HG03571 (cell line): ENCODE results near the gene TECTA.
"Not testable (repeated sequence)": the region's sequence is repeated elsewhere in the genome, so short reads cannot be mapped to it uniquely, and the experiment has no call there.

ENCODE experiments used
- ATAC-seq: cut with Tn5 transposase; IDR thresholded peaks from one replicate; pipeline ENCODE4 v1.9.1; 2021; ENCODE audit not compliant: unreplicated experiment

Gene TECTA

DNA sequence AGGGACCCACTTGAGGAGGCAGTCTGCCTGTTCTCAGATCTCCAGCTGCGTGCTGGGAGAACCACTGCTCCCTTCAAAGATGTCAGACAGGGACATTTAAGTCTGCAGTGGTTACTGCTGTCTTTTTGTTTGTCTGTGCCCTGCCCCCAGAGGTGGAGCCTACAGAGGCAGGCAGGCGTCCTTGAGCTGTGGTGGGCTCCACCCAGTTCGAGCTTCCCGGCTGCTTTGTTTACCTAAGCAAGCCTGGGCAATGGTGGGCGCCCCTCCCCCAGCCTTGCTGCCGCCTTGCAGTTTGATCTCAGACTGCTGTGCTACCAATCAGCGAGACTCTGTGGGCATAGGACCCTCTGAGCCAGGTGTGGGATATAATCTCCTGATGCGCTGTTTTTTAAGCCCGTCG, 76.6 kb downstream of the TECTA start:
- not testable (repeated sequence) for ATAC-seq

DNA sequence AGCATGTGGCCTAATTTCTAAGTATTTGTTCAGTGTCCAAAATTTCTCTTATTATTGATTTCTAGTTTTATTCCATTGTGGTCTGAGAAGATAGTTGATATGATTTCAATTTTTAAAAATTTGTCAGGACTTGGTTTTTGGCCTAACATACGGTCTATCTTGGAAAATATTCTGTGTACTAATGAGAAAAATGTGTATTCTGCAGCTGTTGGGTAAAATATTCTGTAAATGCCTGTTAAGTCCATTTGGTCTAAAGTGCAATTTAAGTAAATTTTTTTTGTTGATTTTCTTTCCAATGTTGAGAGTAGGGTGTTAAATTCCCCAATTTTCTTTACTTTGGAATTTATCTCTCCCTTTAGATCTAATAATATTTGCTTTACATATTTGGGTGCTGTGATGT, 78.3 kb downstream of the TECTA start:
- no peak for ATAC-seq

DNA sequence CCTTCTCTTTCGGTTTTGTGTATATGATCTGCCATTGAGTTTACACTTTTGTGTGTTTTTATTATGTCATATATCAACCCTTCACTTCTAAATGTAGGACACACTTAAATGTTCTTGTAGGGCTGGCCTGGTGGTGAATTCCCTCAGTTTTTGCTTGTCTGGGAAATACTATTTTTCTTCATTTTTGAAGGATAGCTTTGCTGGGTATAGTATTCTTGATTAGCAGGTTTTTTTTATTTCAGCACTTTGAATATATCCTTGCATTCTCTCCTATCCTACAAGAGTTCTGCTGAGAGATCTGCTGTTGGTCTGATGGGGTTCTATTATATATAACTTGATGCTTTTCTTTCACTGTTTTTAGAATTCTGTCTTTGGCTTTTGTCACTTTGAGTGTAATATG, 79.1 kb downstream of the TECTA start:
- ATAC-seq: no peak

DNA sequence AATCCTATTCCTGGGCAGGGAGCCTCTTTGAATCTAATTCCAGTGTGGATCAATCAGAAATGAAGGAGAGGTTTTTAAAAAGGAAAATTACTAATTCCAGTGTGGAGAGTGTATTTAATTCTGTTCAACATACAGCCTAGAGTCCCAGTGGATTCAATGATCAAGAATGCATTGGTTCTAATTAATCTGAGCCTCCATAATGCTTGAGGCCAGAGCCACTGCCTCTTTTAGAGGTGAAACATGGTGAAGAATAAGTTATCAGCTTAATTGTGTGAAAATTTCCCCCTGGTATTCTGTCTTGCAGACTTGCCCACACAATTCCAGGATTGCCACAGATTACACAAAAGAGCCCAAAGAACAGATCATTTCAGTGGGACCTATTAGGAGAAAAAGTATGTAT, 87.7 kb downstream of the TECTA start:
- ATAC-seq: no peak

DNA sequence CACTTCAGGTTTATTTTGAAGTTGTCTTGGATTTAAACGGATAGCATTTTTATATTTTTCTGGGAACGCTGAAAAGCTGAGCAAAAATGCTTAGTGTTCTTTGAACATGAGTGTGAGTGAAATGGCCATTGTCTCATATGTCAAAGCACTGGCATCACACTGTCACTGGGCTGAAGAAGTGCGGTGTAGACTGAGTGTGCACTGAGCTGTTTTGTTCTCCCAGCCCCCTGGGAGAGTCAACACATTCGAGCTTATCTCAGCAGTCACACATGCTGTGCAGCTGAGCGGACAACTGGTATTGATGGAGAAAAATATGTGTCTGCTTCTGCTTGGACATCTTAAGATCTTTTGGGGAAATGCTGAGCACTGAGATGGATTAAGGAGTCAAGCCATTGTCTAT, 90.8 kb downstream of the TECTA start:
- ATAC-seq: no peak

DNA sequence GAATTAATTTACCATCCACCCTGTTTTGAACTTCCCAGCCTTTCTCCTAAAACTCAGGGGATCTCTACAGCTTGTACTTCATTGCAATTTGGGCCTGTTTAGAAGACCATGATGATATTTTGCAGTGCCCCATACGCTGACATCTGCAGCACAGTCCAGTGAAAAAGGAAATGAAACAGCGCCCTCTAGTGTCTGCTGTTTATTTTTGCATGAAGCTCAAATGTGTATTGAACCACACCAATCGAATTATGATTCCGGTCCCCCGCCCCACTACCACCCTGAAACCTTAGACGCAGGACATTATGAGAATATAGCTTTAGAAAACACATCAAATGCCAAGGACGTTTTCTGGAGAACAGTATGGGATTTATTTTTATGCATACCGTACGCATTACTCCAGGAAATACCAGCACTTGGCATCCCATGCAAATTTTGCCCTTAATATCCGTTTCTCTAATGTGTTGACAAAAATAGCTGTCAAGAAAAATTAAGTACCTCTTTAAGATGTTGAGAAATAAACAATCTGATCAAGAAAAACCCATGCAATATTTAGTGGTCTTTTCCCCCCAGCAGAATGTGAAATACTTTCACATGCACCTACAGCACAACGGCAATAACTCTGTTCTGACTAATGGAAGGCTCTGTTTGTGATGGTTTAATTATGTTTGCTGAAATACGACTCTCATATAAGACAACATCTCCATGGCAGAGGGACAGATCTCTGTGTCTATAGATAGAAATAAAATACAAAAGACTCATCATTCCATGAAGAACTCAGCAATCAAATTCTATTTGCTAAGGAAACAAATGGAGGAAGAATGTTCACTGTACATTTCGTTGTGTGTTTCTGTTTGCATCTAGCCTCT, 93.9 kb downstream of the TECTA start:
- ATAC-seq: no peak

DNA sequence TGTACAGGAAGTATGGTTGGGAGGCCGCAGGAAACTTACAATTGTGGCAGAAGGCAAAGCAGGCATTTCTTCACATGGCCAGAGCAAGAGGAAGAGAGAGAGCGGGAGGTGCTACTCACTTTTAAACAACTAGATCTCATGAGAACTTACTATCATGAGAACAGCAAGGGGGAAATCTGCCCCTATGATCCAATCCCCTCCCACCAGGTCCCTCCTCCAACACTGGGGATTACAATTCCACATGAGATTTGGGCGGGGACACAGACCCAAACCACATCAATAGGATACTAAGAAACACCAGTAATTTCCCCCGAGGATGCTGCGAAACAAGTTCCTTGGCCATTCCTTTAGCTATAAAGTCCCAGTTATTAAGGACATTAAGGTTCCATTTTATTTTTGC, 97.4 kb downstream of the TECTA start:
- no peak for ATAC-seq

DNA sequence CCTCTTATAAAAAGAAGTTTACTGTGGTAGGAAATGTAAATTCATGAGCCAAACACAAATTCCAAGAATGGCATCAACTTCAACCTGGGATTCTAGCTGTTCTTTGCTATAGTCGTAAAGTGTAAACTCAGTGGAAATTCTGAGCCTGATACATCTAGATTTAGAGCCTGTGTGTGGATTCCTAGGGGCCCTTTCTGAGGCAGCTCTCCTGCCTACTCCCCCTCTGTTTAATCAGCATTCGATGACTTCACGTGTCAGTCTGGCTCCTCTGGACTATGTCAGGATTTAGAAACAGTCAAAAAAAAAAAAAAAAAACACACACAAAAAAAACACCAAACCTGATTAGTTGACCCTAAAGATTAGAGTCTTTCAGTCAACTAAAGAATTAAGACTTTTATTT, 98.5 kb downstream of the TECTA start:
- ATAC-seq: no peak

DNA sequence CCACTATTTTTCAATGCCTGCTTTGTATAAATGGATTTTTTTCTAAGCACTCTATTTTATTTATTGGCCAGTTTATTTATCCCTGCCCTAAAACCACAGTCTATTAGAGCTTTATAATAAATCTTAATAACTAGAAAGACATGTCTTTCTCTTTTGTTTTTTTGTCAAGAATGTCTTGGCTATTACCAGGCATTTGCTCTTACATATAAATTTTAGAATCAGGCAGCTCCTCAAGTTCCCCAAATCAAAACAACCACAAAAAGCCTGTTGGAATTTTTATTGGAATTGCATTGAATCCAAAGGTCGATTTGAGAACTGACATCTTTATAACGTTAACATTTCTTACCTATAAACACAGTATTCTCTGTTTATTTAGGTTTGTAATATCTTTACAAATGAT, 105.8 kb downstream of the TECTA start:
- no peak for ATAC-seq

DNA sequence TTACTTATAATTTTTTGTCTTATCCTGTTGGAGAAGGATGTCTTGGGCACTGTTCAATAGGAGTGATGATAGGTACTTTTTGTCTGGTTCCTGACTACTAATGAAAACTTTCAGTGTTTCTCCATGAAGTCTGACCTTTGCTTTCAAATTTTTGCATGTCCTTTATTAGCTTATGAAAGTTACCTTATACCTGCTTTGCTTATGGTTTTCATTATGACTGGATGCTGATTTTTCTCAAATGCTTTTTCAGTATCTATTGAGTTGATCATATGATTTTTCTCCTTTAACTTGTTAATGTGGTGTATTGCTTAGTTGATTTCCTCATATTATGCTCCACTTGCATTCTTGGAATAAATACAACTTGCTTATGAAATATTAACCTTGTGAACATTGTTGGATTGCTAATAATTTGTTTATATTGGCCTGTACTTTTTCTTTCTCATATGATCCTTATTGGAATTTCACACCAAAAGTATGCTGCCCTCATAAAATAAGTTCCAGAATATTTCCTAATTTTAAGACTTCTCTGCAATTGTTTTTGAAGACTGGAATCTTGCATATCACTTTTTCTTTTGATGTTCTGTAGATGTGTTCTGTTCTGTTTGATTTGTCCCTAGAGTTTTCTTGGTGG, 106.6 kb downstream of the TECTA start:
- ATAC-seq: peak; percentile 71

DNA sequence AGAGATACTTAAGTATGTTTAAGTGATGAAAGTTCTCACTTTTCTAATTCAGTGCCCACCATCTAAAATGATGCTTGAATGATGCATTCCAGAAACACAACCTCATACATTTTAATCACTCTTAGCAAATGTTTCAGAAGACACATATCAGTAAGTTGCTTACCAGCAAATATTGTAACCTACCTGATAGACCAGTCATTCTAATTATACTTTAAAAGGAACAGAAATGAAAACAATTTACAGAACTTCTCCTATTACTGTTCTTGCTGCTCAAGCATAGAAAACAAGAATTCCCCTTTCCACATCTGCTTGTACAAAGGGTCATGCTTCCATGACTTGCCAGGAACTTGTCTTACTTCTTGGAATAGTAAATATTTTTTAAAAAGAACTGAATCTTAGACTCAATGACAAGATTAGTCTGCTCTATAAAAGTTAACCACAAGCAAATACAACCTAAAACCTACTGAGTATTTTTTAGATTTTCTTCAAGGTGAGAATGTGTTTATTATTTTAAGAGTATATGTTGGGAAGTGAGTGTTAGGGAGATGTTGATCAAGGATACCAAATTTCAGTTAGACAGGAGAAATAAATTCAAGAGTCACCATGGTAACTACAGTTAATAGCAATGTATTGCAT, 109.5 kb downstream of the TECTA start:
- no peak for ATAC-seq

DNA sequence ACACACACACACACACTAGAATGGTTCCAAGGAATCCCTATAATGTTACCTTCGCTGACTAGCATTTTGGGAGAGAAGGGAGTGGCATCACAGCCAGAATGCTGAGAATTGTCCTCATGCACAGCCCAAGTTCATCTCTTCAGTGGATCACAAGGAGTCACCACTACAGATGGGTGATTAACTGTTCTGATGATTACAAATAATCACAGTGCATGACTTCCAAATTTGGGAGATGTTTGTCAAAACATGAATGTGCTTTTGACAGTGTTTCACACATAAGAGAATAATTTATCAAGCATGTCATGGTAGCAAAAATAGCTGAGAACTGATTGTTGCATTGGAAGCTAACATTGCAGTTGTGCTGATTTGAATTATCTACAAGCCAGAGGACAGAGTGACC, 110.6 kb downstream of the TECTA start:
- ATAC-seq: no peak

DNA sequence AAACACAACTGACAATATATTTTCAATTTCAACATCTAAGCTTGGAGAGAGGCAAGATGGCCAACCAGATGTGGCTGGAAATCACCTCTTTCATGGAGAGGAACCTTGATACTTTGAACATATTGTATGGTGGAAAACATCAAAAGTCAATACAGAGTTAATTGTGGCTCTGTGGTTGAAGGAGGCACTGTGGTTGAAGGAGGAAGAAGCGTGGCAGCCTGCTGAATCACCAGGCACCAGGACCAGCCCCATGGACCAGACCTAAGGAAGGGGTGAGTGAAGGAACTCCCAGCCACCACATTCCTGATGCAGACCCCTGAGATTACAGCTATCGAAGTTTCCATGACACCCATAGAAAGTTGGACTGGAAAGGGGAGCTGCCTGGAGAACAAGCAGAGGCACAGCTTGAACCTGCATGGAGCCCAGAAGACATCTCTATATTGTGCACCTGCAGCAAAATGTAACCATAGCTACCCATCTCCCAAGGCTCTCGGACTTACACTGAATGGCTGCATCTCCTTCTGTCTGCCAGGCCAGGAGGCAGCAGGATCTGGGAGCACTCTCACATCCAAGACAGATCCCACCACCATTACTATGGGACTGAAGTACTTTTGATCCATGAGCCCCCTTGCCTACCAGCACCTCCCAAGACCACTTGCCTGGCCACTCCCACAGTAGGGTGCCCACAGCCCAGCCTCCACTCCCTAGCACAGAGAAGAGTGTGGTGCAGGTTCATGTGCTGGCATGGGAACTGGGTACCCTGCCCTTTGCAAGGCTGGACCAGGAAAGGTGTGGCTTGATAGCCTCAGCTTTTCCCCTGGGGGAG, 111.7 kb downstream of the TECTA start:
- no peak for ATAC-seq

DNA sequence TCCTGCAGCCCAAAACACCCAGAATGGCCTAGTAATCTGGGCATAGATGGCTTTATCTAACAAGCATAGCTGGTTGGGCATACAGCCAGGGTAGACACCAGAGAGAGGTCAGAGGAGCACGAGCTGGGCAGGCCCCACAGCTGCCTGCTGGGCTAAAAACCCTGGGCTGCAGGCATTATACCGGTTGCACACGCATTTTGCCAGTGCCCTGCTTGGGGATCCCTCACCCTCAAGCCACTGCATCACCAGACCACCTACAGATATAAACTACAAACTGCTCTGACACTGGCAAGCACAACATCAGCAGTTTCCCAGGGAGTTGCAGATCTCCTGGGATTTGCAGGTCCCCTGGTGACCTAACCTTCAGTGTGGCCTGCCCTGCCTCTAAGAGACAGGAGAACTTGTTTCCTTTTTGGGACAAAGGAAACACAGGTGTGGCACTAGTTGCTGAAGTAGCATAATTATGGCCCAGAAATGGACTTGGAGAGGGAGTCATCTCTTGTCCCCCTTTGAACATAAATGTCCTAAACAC, 112.4 kb downstream of the TECTA start:
- no peak for ATAC-seq

DNA sequence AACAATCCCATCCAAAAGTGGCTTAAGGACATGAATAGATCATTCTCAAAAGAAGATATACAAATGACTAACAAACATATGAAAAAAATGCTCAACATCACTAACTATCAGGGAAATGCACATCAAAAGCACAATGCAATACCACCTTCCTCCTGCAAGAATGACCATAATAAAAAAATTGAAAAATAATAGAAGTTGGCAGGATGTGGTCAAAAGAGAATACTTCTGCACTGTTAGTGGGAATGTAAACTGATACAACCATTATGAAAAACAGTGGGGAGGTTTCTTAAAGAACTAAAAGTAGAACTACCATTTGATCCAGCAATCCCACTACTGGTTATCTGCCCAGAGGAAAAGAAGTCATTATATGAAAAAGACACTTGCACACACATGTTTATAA, 113.8 kb downstream of the TECTA start:
- ATAC-seq: no peak

DNA sequence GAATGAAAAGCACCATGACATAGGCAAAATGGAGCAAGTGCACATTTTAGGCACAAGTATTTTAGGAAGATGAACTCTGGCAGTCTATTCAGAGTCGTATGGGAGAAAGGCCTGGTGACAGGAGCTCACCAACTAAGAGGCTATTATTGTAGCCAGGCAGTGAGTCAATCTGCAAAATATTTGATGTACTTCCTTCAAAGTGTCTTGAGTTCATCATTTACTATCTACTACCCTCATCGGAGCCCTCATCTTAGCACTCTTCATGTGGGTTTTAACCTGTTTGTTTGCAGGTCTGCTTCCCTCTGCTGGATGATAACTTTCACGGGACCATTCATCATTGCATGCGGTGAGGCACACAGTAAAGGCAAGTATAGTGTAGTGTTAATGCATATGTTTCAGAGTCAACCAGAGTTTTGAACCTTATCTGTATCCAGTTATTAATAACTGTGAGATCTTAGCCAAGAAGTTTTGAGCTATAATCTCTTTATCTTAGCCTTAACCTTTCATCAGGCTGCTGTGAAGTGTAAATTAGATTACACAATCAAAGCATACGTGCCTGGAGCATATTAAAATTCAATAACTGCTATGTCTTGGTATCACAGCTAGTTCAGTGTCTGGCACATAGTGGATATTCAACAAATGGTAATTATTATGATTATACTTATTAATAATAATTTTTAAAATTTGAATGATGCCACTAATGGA, 120.6 kb downstream of the TECTA start:
- ATAC-seq: no peak

DNA sequence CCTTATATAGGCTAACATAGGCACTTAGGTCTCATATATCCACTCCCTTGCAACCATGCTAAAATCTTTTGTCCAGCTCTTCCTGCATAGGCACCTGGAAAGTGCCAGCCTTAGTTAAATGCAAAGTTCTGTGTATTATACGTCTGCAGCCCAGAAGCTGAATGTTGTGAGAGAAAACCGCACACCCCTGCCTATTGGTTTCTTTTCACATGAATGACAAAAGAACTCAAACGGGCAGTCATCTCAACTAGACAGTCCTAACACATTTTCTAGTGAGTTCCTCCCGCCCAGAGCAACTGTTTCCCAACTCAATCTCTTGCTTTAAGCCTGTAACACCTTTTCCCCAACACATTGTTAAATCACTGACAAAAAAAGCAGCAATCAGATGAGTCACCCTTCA, 122.1 kb downstream of the TECTA start:
- no peak for ATAC-seq

DNA sequence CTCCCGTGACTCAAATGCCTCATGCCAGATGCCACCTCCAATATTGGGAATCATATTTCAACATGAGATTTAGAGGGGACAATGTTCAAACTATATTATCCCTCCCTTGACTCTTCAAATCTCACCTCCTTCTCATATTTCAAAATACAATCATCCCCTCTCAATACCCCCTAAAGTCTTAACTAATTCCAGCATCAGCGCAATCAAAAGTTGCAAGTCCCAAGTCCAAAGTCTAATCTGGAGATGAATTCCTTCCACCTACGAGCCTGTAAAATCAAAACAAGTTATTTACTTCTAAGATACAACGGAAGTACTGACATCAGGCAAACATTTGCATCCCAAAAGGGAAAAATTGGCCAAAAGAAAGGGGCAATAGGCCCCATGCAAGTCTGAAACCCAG, 124.3 kb downstream of the TECTA start:
- no peak for ATAC-seq

DNA sequence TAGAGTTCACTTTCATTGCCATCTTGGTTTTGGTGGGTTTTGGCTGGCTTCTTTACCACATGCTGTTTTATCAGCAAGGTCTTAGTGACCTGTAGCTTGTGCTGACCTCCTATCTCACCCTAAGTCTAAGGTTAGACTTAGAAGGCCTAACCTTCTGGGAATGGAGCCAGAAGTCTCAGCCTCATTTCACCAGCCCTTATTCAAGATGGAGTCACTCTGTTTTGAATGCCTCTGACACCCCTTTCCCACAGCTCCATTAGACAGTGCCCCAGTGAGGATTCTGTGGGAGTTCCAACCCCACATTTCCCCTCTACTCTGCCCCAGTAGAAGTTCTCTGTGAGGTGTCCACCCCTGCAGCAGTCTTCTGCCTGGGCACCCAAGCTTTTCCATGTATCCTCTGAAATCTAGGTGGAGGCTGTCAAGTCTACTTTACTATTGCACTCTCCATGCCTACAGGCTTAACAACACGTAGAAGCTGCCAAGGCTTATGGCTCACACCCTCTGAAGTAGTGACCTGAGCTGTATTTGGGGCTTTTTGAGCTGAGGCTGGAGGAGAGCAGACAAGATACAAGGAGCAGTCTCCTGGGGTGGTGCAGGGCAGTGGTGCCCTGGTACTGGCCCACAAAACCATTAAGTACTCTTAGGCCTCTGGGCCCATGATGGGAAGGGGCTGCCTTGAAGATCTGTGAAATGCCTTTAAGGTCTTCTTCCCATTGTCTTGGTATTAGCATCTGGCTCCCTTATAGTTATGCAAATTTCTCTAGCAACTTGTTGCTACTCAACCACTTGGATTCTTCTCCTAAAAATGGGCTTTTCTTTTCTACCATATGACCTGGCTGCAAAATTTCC, 125.6 kb downstream of the TECTA start:
- ATAC-seq: no peak

DNA sequence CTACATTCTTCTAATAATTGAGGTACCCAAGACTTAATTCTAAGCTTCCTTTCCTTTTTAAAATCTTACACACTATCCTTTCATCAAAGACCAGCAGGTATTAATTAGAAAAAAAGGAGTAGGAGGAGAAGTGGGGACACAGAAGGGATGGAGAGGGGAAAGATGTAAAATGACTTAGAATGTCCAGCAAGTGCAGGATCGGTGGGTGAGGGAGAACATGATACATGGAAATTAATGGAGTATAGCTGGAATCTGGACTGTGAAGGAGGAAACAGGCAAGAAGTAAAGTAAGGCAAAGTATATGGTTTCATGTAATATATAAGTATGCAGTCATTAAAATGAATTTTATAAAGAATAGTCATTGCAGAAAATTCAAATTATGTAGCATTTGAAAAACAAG, 127.8 kb downstream of the TECTA start:
- no peak for ATAC-seq
